ENCODE measurements around the gene CAPN12. TPM values are rescaled to one million over a fixed set of nuclear protein-coding genes. Genes with fewer than 3 reads are reported as not detected.

The CAPN12 gene
- total and polyA plus RNA-seq, 4 experiments from 2014 or later: 3.9 to 19.5 (median 13.3) TPM

DNA sequence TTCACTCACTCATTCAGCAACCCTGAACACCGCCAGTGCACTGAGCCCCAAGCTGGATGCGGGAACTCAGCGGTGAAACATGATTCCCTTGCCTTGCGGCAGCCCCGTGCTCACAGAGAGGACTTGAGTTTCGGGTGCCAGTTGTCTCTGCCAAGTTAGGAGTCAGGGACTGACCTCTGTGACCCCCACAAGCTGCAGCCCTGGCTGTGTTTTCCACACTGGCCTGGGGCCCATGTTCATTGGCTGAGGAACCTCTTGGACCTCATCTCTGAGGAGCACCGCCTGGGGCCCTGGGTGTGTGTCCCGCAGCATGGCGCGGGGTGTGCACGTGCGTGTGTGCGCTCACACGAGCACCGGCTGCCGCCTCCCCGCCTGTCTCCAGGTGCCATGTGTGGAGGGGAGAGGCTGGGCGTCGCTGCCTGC is 31.0 kb downstream of the CAPN12 start:
- no peak overlapping the region for H3K27ac ChIP-seq (ENCODE audit: low read depth, low read length)
- no peaks in the 10 kb centered on the region for H3K27me3 ChIP-seq (ENCODE audit: insufficient read depth, low read length)
- CTCF ChIA-PET (ENCODE audit: partially characterized antibody): no interaction called here
- peak overlapping the region in 1 of 7 donors; percentile 31 for H3K27ac Mint-ChIP-seq
- H3K36me3 ChIP-seq (ENCODE audit: insufficient read depth, low read length): peaks cover 67% of the 10 kb centered on the region
- no peaks in the 10 kb centered on the region for H3K9me3 Mint-ChIP-seq
- H3K4me1 Mint-ChIP-seq: peaks cover 0 to 2% (median 0%) of the 10 kb centered on the region in 4 donors
- peaks cover 24 to 57% of the 10 kb centered on the region in 2 donors for H3K36me3 Mint-ChIP-seq
- H3K4me3 Mint-ChIP-seq: no peak overlapping the region
- intact Hi-C loops (cut with micrococcal nuclease): no loop called here
- POLR2A ChIA-PET (ENCODE audit: partially characterized antibody): no interaction called here
- no peaks in the 10 kb centered on the region for H3K4me1 ChIP-seq (ENCODE audit: insufficient read depth, low read length)
- no peak for DNase-seq
- H3K27me3 Mint-ChIP-seq: no peaks in the 10 kb centered on the region
- H3K9me3 ChIP-seq (ENCODE audit: control insufficient read depth in 1 of 2, low read length in 2 of 2): no peaks in the 10 kb centered on the region
- no peak overlapping the region for H3K4me3 ChIP-seq (ENCODE audit: low read length in 2 of 2)

GRCh38 chr19:38712161-38712748 is 32.0 kb downstream of the CAPN12 start:
- H3K36me3 ChIP-seq (ENCODE audit: insufficient read depth, low read length): peaks cover 69% of the 10 kb centered on the region
- no peaks in the 10 kb centered on the region for H3K9me3 ChIP-seq (ENCODE audit: control insufficient read depth in 1 of 2, low read length in 2 of 2)
- Mint-ChIP-seq H3K4me1 (peaks cover 0 to 2% (median 0%) of the 10 kb centered on the region in 4 donors), H3K27me3 (no peaks in the 10 kb centered on the region), H3K36me3 (peaks cover 27 to 57% of the 10 kb centered on the region in 2 donors), H3K27ac (no peak overlapping the region), H3K9me3 (no peaks in the 10 kb centered on the region), H3K4me3 (no peak overlapping the region)
- no peaks in the 10 kb centered on the region for H3K4me1 ChIP-seq (ENCODE audit: insufficient read depth, low read length)
- intact Hi-C loops (cut with micrococcal nuclease): no loop called here
- POLR2A ChIA-PET (ENCODE audit: partially characterized antibody): interaction anchor here (0.7 kb wide), 1 partner anchor 10 kb away, joined by 3 read pairs; no protein-coding TSS in a partner anchor
- no peaks in the 10 kb centered on the region for H3K27me3 ChIP-seq (ENCODE audit: insufficient read depth, low read length)
- H3K4me3 ChIP-seq (ENCODE audit: low read length in 2 of 2): no peak overlapping the region
- DNase-seq: no peak
- CTCF ChIA-PET (ENCODE audit: partially characterized antibody): no interaction called here
- H3K27ac ChIP-seq (ENCODE audit: low read depth, low read length): no peak overlapping the region

DNA sequence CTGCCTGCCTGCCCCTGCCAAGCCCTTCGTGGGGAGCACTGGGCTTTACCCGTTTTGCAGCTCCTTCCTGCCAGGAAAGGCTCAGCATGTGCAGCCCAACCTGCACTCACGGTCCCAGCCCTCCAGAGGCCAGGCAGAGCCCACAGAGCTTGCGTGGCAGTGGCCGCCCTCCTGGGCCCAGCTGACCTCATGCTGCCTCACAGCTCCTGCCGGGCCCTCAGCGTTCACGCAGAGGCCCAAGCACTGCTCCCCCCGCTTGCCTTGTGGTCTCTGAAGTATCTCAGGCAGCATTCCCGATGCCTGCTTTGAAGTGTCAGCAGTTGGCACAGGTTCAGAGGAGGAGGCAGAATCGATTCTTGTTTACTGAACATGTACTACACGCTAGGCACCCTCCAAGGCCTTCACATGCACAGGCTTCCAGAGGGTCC is 32.5 kb downstream of the CAPN12 start:
- no peak overlapping the region for H3K4me3 ChIP-seq (ENCODE audit: low read length in 2 of 2)
- ChIA-PET POLR2A (ENCODE audit: partially characterized antibody) (interaction anchor here (0.7 kb wide), 1 partner anchor 11 kb away, joined by 3 read pairs; no protein-coding TSS in a partner anchor), CTCF (ENCODE audit: partially characterized antibody) (no interaction called here)
- H3K36me3 ChIP-seq (ENCODE audit: insufficient read depth, low read length): peaks cover 72% of the 10 kb centered on the region
- peaks cover 31 to 61% of the 10 kb centered on the region in 2 donors for H3K36me3 Mint-ChIP-seq
- H3K27ac Mint-ChIP-seq: no peak overlapping the region
- no peak overlapping the region for H3K27ac ChIP-seq (ENCODE audit: low read depth, low read length)
- no peaks in the 10 kb centered on the region for H3K4me1 ChIP-seq (ENCODE audit: insufficient read depth, low read length)
- no peak for DNase-seq
- no peaks in the 10 kb centered on the region for H3K9me3 ChIP-seq (ENCODE audit: control insufficient read depth in 1 of 2, low read length in 2 of 2)
- no peak overlapping the region for H3K4me3 Mint-ChIP-seq
- intact Hi-C loops (cut with micrococcal nuclease): no loop called here
- no peaks in the 10 kb centered on the region for H3K9me3 Mint-ChIP-seq
- H3K27me3 Mint-ChIP-seq: no peaks in the 10 kb centered on the region
- H3K27me3 ChIP-seq (ENCODE audit: insufficient read depth, low read length): no peaks in the 10 kb centered on the region
- peaks cover 0 to 2% (median 0%) of the 10 kb centered on the region in 4 donors for H3K4me1 Mint-ChIP-seq

DNA sequence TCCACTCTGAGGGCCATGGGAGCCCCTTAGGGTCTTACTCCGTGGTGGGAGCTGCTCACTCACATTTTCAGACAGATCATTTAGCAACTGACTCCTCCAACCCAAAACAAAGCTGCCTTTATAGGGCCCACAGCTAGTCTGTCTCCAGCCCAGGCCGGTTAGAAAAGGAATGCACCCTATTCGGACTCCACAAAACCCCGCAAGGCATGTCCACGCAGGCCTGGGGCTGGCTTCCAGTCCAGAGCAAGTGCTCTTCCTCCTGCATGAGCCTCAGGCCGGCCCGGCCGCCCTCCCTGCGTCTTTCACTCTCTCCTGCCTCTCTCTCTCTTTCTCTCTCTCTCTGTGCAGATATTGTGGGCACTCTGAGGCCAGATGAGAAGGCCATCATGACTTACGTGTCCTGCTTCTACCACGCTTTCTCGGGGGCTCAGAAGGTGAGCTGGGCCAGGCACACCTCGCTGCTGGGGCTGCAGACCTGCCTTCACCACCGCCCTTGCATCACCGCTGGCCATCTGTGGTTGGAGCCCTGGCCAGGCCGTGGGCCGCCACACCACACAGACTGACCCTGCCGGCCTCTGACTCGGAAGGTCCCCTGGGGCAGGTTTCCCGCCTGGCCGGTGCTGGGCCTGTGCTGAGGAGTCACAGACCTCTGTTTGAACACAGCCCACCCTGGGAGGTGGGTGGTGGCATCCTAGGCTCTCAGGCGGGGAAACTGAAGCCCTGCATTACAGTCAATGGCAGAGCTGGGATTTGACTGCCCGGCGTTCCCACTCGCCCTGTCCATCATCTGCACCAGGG is 33.1 kb downstream of the CAPN12 start:
- ChIA-PET CTCF (ENCODE audit: partially characterized antibody) (no interaction called here), POLR2A (ENCODE audit: partially characterized antibody) (interaction anchor here (1.5 kb wide), 1 partner anchor 14 kb away, joined by 3 read pairs; no protein-coding TSS in a partner anchor)
- H3K4me1 Mint-ChIP-seq: peaks cover 0 to 2% (median 0%) of the 10 kb centered on the region in 4 donors
- H3K27ac Mint-ChIP-seq: peak overlapping the region in 2 of 7 donors; percentile 47 to 50
- H3K4me3 ChIP-seq (ENCODE audit: low read length in 2 of 2): no peak overlapping the region
- no peak overlapping the region for H3K4me3 Mint-ChIP-seq
- peaks cover 35 to 59% of the 10 kb centered on the region in 2 donors for H3K36me3 Mint-ChIP-seq
- H3K36me3 ChIP-seq (ENCODE audit: insufficient read depth, low read length): peaks cover 78% of the 10 kb centered on the region
- H3K9me3 ChIP-seq (ENCODE audit: control insufficient read depth in 1 of 2, low read length in 2 of 2): no peaks in the 10 kb centered on the region
- no peaks in the 10 kb centered on the region for H3K27me3 Mint-ChIP-seq
- H3K9me3 Mint-ChIP-seq: no peaks in the 10 kb centered on the region
- H3K27ac ChIP-seq (ENCODE audit: low read depth, low read length): no peak overlapping the region
- DNase-seq: no peak
- intact Hi-C loops (cut with micrococcal nuclease): no loop called here
- H3K4me1 ChIP-seq (ENCODE audit: insufficient read depth, low read length): no peaks in the 10 kb centered on the region
- H3K27me3 ChIP-seq (ENCODE audit: insufficient read depth, low read length): no peaks in the 10 kb centered on the region

DNA sequence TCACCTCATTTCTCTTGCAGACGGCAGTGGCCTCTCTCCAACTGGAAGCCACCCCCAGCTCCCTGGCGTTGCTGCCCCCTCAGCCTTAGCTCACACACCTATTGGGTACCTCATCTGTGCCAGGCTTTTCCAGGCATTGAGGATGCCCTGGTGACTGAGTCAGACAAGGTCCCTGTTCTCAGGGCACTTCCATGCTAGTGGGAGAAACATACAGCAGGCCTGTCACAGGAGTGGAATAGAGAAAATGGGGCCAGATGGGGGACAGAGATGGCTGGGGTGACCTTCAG is 33.9 kb downstream of the CAPN12 start:
- Mint-ChIP-seq H3K27me3 (no peaks in the 10 kb centered on the region), H3K27ac (peak overlapping the region in 4 of 7 donors; percentile 31 to 70 (median 47)), H3K9me3 (no peaks in the 10 kb centered on the region), H3K36me3 (peaks cover 39 to 64% of the 10 kb centered on the region in 2 donors), H3K4me3 (no peak overlapping the region), H3K4me1 (peaks cover 0 to 2% (median 0%) of the 10 kb centered on the region in 4 donors)
- CTCF ChIA-PET (ENCODE audit: partially characterized antibody): no interaction called here
- no peaks in the 10 kb centered on the region for H3K9me3 ChIP-seq (ENCODE audit: control insufficient read depth in 1 of 2, low read length in 2 of 2)
- H3K27ac ChIP-seq (ENCODE audit: low read depth, low read length): no peak overlapping the region
- POLR2A ChIA-PET (ENCODE audit: partially characterized antibody): interaction anchor here (1.5 kb wide), 1 partner anchor 15 kb away, joined by 3 read pairs; no protein-coding TSS in a partner anchor
- no peaks in the 10 kb centered on the region for H3K4me1 ChIP-seq (ENCODE audit: insufficient read depth, low read length)
- intact Hi-C loops (cut with micrococcal nuclease): no loop called here
- peaks cover 86% of the 10 kb centered on the region for H3K36me3 ChIP-seq (ENCODE audit: insufficient read depth, low read length)
- H3K4me3 ChIP-seq (ENCODE audit: low read length in 2 of 2): no peak overlapping the region
- no peak for DNase-seq
- no peaks in the 10 kb centered on the region for H3K27me3 ChIP-seq (ENCODE audit: insufficient read depth, low read length)

DNA sequence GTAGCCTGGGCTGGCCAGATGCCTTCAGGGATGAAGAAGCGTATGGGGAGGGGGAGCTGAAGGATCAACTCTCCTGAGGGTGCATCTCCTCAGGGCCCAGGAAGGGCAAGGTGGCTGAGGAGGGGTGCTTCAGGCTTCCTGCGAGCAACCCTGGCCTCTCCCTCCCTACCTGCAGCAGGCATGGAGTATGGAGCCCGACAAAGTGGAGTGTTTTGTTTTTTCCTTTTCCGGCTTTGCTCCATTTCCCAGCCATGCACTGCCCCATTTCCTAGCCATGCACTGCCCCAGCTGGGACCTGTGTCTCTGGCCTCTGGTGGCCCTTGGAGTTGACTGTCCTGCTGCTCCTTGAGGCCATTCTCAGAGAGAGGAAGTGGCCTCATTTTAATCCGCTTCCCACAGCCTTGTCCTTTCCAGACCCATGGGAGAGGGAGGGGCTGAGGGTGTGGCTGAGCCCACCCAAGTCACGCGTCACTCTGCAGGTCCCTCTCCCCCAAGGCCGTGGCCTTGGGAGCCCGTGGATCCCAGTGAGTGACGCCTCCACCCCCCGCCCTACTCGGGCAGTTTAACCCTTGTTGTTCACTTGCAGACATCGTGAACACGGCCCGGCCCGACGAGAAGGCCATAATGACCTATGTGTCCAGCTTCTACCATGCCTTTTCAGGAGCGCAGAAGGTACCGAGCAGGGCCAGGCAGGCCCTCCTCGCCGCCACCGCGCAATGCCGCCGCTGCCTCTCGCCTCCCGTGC is 34.4 kb downstream of the CAPN12 start:
- POLR2A ChIA-PET (ENCODE audit: partially characterized antibody): interaction anchor here (1.5 kb wide), 1 partner anchor 15 kb away, joined by 3 read pairs; no protein-coding TSS in a partner anchor
- Histone ChIP-seq H3K9me3 (ENCODE audit: control insufficient read depth in 1 of 2, low read length in 2 of 2) (no peaks in the 10 kb centered on the region), H3K4me1 (ENCODE audit: insufficient read depth, low read length) (no peaks in the 10 kb centered on the region), H3K4me3 (ENCODE audit: low read length in 2 of 2) (no peak overlapping the region), H3K27ac (ENCODE audit: low read depth, low read length) (no peak overlapping the region), H3K27me3 (ENCODE audit: insufficient read depth, low read length) (no peaks in the 10 kb centered on the region), H3K36me3 (ENCODE audit: insufficient read depth, low read length) (peaks cover 89% of the 10 kb centered on the region)
- intact Hi-C loops (cut with micrococcal nuclease): no loop called here
- H3K36me3 Mint-ChIP-seq: peaks cover 39 to 61% of the 10 kb centered on the region in 2 donors
- peak overlapping the region in 2 of 7 donors; percentile 41 to 70 for H3K27ac Mint-ChIP-seq
- no peaks in the 10 kb centered on the region for H3K27me3 Mint-ChIP-seq
- CTCF ChIA-PET (ENCODE audit: partially characterized antibody): no interaction called here
- H3K9me3 Mint-ChIP-seq: no peaks in the 10 kb centered on the region
- no peak overlapping the region for H3K4me3 Mint-ChIP-seq
- DNase-seq: no peak
- peaks cover 0 to 2% (median 0%) of the 10 kb centered on the region in 4 donors for H3K4me1 Mint-ChIP-seq

- peaks cover 0 to 3% (median 0%) of the 10 kb centered on the region in 4 donors for H3K4me1 Mint-ChIP-seq
- DNase-seq: no peak
- Histone ChIP-seq H3K27me3 (ENCODE audit: insufficient read depth, low read length) (no peaks in the 10 kb centered on the region), H3K27ac (ENCODE audit: low read depth, low read length) (no peak overlapping the region), H3K9me3 (ENCODE audit: control insufficient read depth in 1 of 2, low read length in 2 of 2) (no peaks in the 10 kb centered on the region), H3K4me1 (ENCODE audit: insufficient read depth, low read length) (no peaks in the 10 kb centered on the region), H3K4me3 (ENCODE audit: low read length in 2 of 2) (no peak overlapping the region), H3K36me3 (ENCODE audit: insufficient read depth, low read length) (peaks cover 88% of the 10 kb centered on the region)
- POLR2A ChIA-PET (ENCODE audit: partially characterized antibody): no interaction called here
- CTCF ChIA-PET (ENCODE audit: partially characterized antibody): no interaction called here
- H3K27me3 Mint-ChIP-seq: no peaks in the 10 kb centered on the region
- no peak overlapping the region for H3K4me3 Mint-ChIP-seq
- intact Hi-C loops (cut with micrococcal nuclease): no loop called here
- peaks cover 40 to 58% of the 10 kb centered on the region in 2 donors for H3K36me3 Mint-ChIP-seq
- H3K27ac Mint-ChIP-seq: peak overlapping the region in 2 of 7 donors; percentile 17 to 81
- H3K9me3 Mint-ChIP-seq: no peaks in the 10 kb centered on the region
These were observed 35.2 kb downstream of the CAPN12 start for GRCh38 chr19:38709119-38709518.
